Adipocyte (in vitro differentiated cells): ENCODE results near the gene NAGS.
"Not testable (repeated sequence)": the region's sequence is repeated elsewhere in the genome, so short reads cannot be mapped to it uniquely, and the experiment has no call there.

Source experiments
- DNase-seq: peaks from one replicate; pipeline ENCODE4 v3.0.0-alpha.2; 2015; ENCODE audit warnings: low read depth
- H3K27me3 ChIP-seq: replicated peaks from 2 replicates; pipeline ENCODE4 v1.7.0; 2013; ENCODE audit warnings: mild to moderate bottlenecking, low read length, moderate library complexity; ENCODE audit not compliant: control insufficient read depth, insufficient read depth
- H3K36me3 ChIP-seq: 2 replicates; pipeline ENCODE4 v1.7.0; 2013; ENCODE audit warnings: low read length, mild to moderate bottlenecking, moderate library complexity; ENCODE audit not compliant: control insufficient read depth, insufficient read depth, severe bottlenecking
- H3K4me1 ChIP-seq: 2 replicates; pipeline ENCODE4 v1.7.0; 2013; ENCODE audit warnings: mild to moderate bottlenecking, low read length, moderate library complexity; ENCODE audit not compliant: control insufficient read depth, insufficient read depth
- H3K4me3 ChIP-seq: 2 replicates; pipeline ENCODE4 v1.7.0; 2013; ENCODE audit warnings: mild to moderate bottlenecking, low read length, moderate library complexity
- H3K9ac ChIP-seq: 2 replicates; pipeline ENCODE4 v1.7.0; 2013; ENCODE audit warnings: mild to moderate bottlenecking, low read length, moderate library complexity
- H3K9me3 ChIP-seq: 2 replicates; pipeline ENCODE4 v1.7.0; 2013; ENCODE audit warnings: mild to moderate bottlenecking, low read length, moderate library complexity; ENCODE audit not compliant: control insufficient read depth

NAGS gene

GRCh38 chr17:44046893-44047292 lies 42.5 kb downstream of the NAGS start:
- H3K9ac ChIP-seq, DNase-seq, H3K9me3 ChIP-seq, H3K27me3 ChIP-seq, H3K4me3 ChIP-seq: not testable (repeated sequence)
- H3K4me1 ChIP-seq = peaks cover 28% of the 10 kb centered on the region
- H3K36me3 ChIP-seq = peaks cover 43% of the 10 kb centered on the region

- H3K4me1 ChIP-seq = peaks cover 11% of the 10 kb centered on the region
- no peak overlapping the region for H3K4me3 ChIP-seq
- H3K27me3 ChIP-seq = no peaks in the 10 kb centered on the region
- peaks cover 67% of the 10 kb centered on the region for H3K36me3 ChIP-seq
- no peak overlapping the region for H3K9ac ChIP-seq
- H3K9me3 ChIP-seq = no peaks in the 10 kb centered on the region
- no peak for DNase-seq
Observed at GRCh38 chr17:44049294-44050060, 45.1 kb downstream of the NAGS start.

DNA sequence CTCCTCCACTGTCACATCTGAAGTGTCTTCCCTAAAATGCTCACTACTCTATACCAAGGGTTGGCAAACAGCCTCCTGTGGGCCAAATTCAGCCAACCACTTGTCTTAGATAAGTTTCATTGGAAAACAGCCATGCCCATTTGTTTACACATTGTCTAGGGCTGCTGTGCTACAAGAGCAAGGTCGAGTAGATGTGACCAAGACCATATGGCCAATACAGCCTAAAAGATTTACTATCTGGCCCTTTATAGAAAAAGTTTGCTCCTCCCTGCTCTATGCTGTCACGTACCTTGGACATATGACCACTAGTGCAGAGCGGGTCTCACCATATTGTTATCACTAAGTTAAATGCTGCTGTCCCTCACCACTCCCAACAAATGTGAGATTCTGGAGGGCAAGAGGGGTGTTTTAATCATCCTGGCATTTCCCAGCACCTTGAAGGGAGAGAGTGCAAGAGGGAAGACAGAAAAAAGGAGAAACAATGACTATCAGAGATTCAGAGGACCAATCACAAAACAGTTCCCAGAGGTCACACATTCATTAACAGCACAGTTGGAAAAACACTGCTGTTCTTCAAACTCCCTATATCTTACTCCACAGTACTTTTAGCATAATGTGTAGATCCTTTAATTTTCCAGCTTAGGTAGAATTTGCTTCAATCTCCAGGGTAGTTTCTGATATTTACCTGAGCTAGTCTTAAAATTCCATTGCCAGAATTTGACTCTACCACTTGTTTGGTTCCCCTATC lies 48.9 kb downstream of the NAGS start:
- Histone ChIP-seq H3K36me3 (peaks cover 76% of the 10 kb centered on the region), H3K4me1 (no peaks in the 10 kb centered on the region), H3K4me3 (no peak overlapping the region), H3K9ac (no peak overlapping the region), H3K27me3 (no peaks in the 10 kb centered on the region), H3K9me3 (no peaks in the 10 kb centered on the region)
- DNase-seq = no peak
